GM12864 (cell line): ENCODE results near the gene LARGE1.

Experiments used
- DNase-seq: peaks from one replicate; pipeline ENCODE4 v3.0.0-alpha.2; 2011; ENCODE audit warnings: low read depth
- H3K4me3 ChIP-seq: 2 replicates; pipeline ENCODE4 v1.5.1; 2011; ENCODE audit warnings: mild to moderate bottlenecking, low read depth, low read length, control low read depth
- CTCF ChIP-seq: IDR thresholded peaks from 2 replicates; pipeline ENCODE4 v1.5.1; 2011; ENCODE audit warnings: low read depth, mild to moderate bottlenecking, moderate library complexity, low read length, control low read depth, inconsistent platforms; ENCODE audit errors: missing control alignments

LARGE1 gene

DNA sequence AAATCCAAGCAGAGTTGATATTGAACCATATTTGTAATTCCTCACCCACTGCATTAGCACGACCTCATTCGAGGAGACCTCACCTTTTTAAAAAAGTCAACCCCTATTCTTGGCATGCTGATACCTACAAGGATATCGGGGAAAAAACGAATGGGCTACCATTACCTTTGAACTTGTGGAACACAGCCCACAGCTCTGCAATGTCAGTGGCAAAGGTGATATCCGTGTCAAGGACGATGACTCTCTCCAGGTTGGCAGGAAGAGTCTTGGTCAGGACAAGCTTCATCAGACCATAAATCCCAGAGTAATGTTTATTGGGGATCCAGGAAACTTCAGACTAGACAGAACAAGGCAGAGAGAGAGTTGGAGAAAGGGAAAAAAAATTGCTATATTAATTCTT is 355.6 kb downstream of the LARGE1 start:
- no peak for DNase-seq
- no peak overlapping the region for H3K4me3 ChIP-seq
- no peak for TF ChIP-seq CTCF

- no peak for DNase-seq
- TF ChIP-seq CTCF: no peak
- H3K4me3 ChIP-seq: no peak overlapping the region
These were observed 356.9 kb downstream of the LARGE1 start for GRCh38 chr22:33563220-33563964.

GRCh38 chr22:33562501-33562900 is 357.8 kb downstream of the LARGE1 start:
- H3K4me3 ChIP-seq: no peak overlapping the region
- DNase-seq: no peak
- no peak for TF ChIP-seq CTCF

- no peak for TF ChIP-seq CTCF
- no peak overlapping the region for H3K4me3 ChIP-seq
- DNase-seq: no peak
These were observed 359.0 kb downstream of the LARGE1 start for GRCh38 chr22:33561149-33561807.

DNA sequence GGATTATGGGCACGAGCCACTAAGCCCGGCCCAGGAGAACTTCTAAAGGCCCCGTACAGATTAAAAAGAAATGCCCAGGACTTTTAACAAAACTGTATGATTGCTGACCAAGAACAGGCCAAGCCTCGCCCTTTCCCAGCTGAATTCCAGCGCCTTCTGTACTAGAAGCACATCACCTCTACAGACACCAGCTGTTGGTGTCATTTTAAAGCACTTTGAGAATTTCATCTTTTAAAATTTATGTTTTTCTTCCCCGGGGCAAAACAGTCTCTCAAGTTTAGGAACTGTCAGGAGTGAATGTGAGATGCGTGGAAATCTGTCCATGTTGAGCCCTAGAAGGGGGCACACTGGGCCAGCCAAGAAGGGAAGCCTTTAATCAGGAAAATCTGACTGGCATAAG is 362.4 kb downstream of the LARGE1 start:
- no peak for TF ChIP-seq CTCF
- H3K4me3 ChIP-seq: no peak overlapping the region
- no peak for DNase-seq

- H3K4me3 ChIP-seq: no peak overlapping the region
- DNase-seq: no peak
- TF ChIP-seq CTCF: no peak
These were observed 364.3 kb downstream of the LARGE1 start for GRCh38 chr22:33555814-33556522.
